A549 (cell line): Measurements from ENCODE around the gene TMEM175. TPM values are rescaled to one million over a fixed set of nuclear protein-coding genes. Genes with fewer than 3 reads are reported as not detected.

Source experiments
- ATAC-seq, 2 experiments: fragments of 200-7000 bp in 1 of 2; fragments of >200 bp in 1 of 2; cut with Nextera tagmentation in 1 of 2; cut with Tn5 transposase in 1 of 2; 3 replicates each; pipeline versions ENCODE4 v1.8.0 to v1.9.1; 2018 to 2020; ENCODE audit warnings: mild to moderate bottlenecking in 1 of 2, moderate library complexity in 1 of 2
- CTCF ChIA-PET: fragments of 300-600 bp; sonication (Branson Sonifier 250); formaldehyde crosslinking; extraction: SDS; loops from one replicate; lab custom pipeline; 2021; ENCODE audit warnings: antibody characterized with exemption, inconsistent platforms; lab: Yijun Ruan, JAX
- POLR2A ChIA-PET: fragments of 350-600 bp; formaldehyde crosslinking; extraction: SDS; loops from one replicate; lab custom pipeline; 2021; ENCODE audit warnings: antibody characterized with exemption, inconsistent platforms; lab: Yijun Ruan, JAX
- DNase-seq, 2 experiments: peaks; one replicate each; pipeline versions ENCODE4 v3.0.0 to v3.0.0-alpha.2; 2011 to 2016; ENCODE audit warnings: low read depth in 1 of 2, low spot score in 1 of 2
- FAIRE-seq: peaks from 2 replicates; lab custom pipeline; 2011; peaks lifted over from hg19 to GRCh38; lab: Jason Lieb, UNC
- H3K27ac ChIP-seq, 2 experiments: fragments of >200 bp; sonication (Bioruptor Twin); formaldehyde crosslinking; 3 replicates each; pipeline ENCODE4 v1.5.1; 2016 to 2017
- H3K4me1 ChIP-seq: fragments of >200 bp; sonication (Bioruptor Twin); formaldehyde crosslinking; 3 replicates; pipeline ENCODE4 v1.6.1; 2016
- H3K4me2 ChIP-seq: fragments of >200 bp; sonication (Bioruptor Twin); formaldehyde crosslinking; 3 replicates; pipeline ENCODE4 v1.6.1; 2016
- H3K4me3 ChIP-seq: fragments of >200 bp; sonication (Bioruptor Twin); formaldehyde crosslinking; 3 replicates; pipeline ENCODE4 v1.5.1; 2016
- H3K9me3 ChIP-seq: fragments of >200 bp; sonication (Bioruptor Twin); formaldehyde crosslinking; 3 replicates; pipeline ENCODE4 v1.6.1; 2016
- ATOH8 ChIP-seq: fragments of 250-450 bp; sonication (Bioruptor Pico); IDR thresholded peaks from 2 replicates; pipeline ENCODE4 v1.5.0; 2020; ENCODE audit warnings: low read depth, mild to moderate bottlenecking, moderate library complexity
- CEBPB ChIP-seq, 2 experiments: fragments of >200 bp in 1 of 2; sonication (Bioruptor Twin) in 1 of 2; formaldehyde crosslinking in 1 of 2; IDR thresholded peaks; 2 replicates each; pipeline ENCODE4 v1.6.1; 2012 to 2016
- CHD2 ChIP-seq: fragments of 150-350 bp; IDR thresholded peaks from 2 replicates; pipeline ENCODE4 v1.6.1; 2014; ENCODE audit warnings: low read length; ENCODE audit not compliant: partially characterized antibody
- CHD4 ChIP-seq: fragments of 200-600 bp; sonication (generic); IDR thresholded peaks from 2 replicates; pipeline ENCODE4 v1.6.1; 2016; ENCODE audit warnings: antibody characterized with exemption, mild to moderate bottlenecking, borderline replicate concordance
- E2F6 ChIP-seq: IDR thresholded peaks from 2 replicates; pipeline ENCODE4 v1.6.1; 2012; ENCODE audit warnings: low read depth, borderline replicate concordance
- FOXS1 ChIP-seq: fragments of 250-450 bp; sonication (Bioruptor Pico); IDR thresholded peaks from 2 replicates; pipeline ENCODE4 v1.5.0; 2020; ENCODE audit warnings: mild to moderate bottlenecking, moderate library complexity
- HEYL ChIP-seq: fragments of 250-450 bp; sonication (Bioruptor Pico); IDR thresholded peaks from 2 replicates; pipeline ENCODE4 v1.8.0; 2021; ENCODE audit warnings: mild to moderate bottlenecking, moderate library complexity
- HMGXB4 ChIP-seq: fragments of 250-450 bp; sonication (Bioruptor Pico); IDR thresholded peaks from 2 replicates; pipeline ENCODE4 v1.5.0; 2021; ENCODE audit warnings: mild to moderate bottlenecking, moderate library complexity, borderline replicate concordance
- HOXA7 ChIP-seq: fragments of 250-450 bp; sonication (Bioruptor Pico); IDR thresholded peaks from 2 replicates; pipeline ENCODE4 v1.5.0; 2020; ENCODE audit warnings: mild to moderate bottlenecking, moderate library complexity
- JUN ChIP-seq, 2 experiments: fragments of >200 bp; sonication (Bioruptor Twin); formaldehyde crosslinking; IDR thresholded peaks; 2 replicates in 1 of 2; 3 replicates in 1 of 2; pipeline ENCODE4 v1.6.1; 2016 to 2017
- JUNB ChIP-seq: fragments of >200 bp; sonication (Bioruptor Twin); formaldehyde crosslinking; IDR thresholded peaks from 2 replicates; pipeline ENCODE4 v1.6.1; 2016
- MAFK ChIP-seq: fragments of 450-650 bp; IDR thresholded peaks from 2 replicates; pipeline ENCODE4 v1.6.1; 2014; ENCODE audit not compliant: partially characterized antibody
- MAZ ChIP-seq: fragments of 150-350 bp; IDR thresholded peaks from 2 replicates; pipeline ENCODE4 v1.6.1; 2014; ENCODE audit warnings: antibody characterized with exemption, low read depth, low read length, borderline replicate concordance
- MYC ChIP-seq: IDR thresholded peaks from 2 replicates; pipeline ENCODE4 v1.6.1; 2012; ENCODE audit warnings: mild to moderate bottlenecking, inconsistent platforms, low read length, improper control_type of control experiment, borderline replicate concordance
- NFE2L2 ChIP-seq: fragments of 150-350 bp; conservative IDR thresholded peaks from 2 replicates; pipeline ENCODE4 v1.6.1; 2014; ENCODE audit warnings: low read length
- NPAS2 ChIP-seq: fragments of 250-450 bp; sonication (Bioruptor Pico); IDR thresholded peaks from 2 replicates; pipeline ENCODE4 v1.8.0; 2022; ENCODE audit warnings: mild to moderate bottlenecking, moderate library complexity, borderline replicate concordance
- PBX3 ChIP-seq: IDR thresholded peaks from 2 replicates; pipeline ENCODE4 v1.6.1; 2012
- PHF8 ChIP-seq: fragments of 200-600 bp; sonication (generic); IDR thresholded peaks from 2 replicates; pipeline ENCODE4 v1.6.1; 2016; ENCODE audit warnings: low read depth, mild to moderate bottlenecking, antibody characterized with exemption, moderate library complexity, borderline replicate concordance
- RAD21 ChIP-seq, 2 experiments: fragments of >200 bp in 1 of 2; sonication (Bioruptor Twin) in 1 of 2; formaldehyde crosslinking in 1 of 2; IDR thresholded peaks in 1 of 2; conservative IDR thresholded peaks in 1 of 2; 2 replicates in 1 of 2; 3 replicates in 1 of 2; pipeline ENCODE4 v1.6.1; 2012 to 2018; ENCODE audit warnings: inconsistent platforms in 1 of 2
- RARB ChIP-seq: fragments of 250-450 bp; sonication (Bioruptor Pico); IDR thresholded peaks from 2 replicates; pipeline ENCODE4 v1.8.0; 2021; ENCODE audit warnings: mild to moderate bottlenecking, moderate library complexity
- RCOR1 ChIP-seq: fragments of 150-350 bp; IDR thresholded peaks from 2 replicates; pipeline ENCODE4 v1.6.1; 2014; ENCODE audit warnings: antibody characterized with exemption, low read length, low read depth
- RFX5 ChIP-seq: fragments of 450-650 bp; IDR thresholded peaks from 2 replicates; pipeline ENCODE4 v1.7.1; 2014; ENCODE audit warnings: antibody characterized with exemption, mild to moderate bottlenecking, moderate library complexity
- SMC3 ChIP-seq: fragments of >200 bp; sonication (Bioruptor Twin); formaldehyde crosslinking; IDR thresholded peaks from 3 replicates; pipeline ENCODE4 v1.6.1; 2018; ENCODE audit warnings: inconsistent platforms
- SREBF2 ChIP-seq: fragments of 450-650 bp; IDR thresholded peaks from 2 replicates; pipeline ENCODE4 v1.6.1; 2014; ENCODE audit warnings: mild to moderate bottlenecking, moderate library complexity
- ZC3H11A ChIP-seq: fragments of 450-650 bp; IDR thresholded peaks from 2 replicates; pipeline ENCODE4 v1.6.1; 2014; ENCODE audit warnings: antibody characterized with exemption, mild to moderate bottlenecking
- ZNF302 ChIP-seq: fragments of 250-450 bp; sonication (Bioruptor Pico); IDR thresholded peaks from 2 replicates; pipeline ENCODE4 v1.9.0; 2021; ENCODE audit warnings: inconsistent platforms, mild to moderate bottlenecking, moderate library complexity
- ZSCAN20 ChIP-seq: fragments of 250-450 bp; sonication (Bioruptor Pico); IDR thresholded peaks from 2 replicates; pipeline ENCODE4 v1.8.0; 2022; ENCODE audit warnings: mild to moderate bottlenecking, moderate library complexity
- WGBS: methylation state at CpG from one replicate; pipeline ENCODE4 v1.1.6; 2017; ENCODE audit errors: missing lambda C conversion rate; 5-methylcytosine and 5-hydroxymethylcytosine counted together
- polyA plus RNA-seq, 4 experiments: library from polyadenylated mRNA; depleted of rRNA in 3 of 4; stranded (reverse); fragments of >200 nt; fragmentation: RNase III in 1 of 4; extraction: RNeasy Plus Mini Kit Qiagen cat#74134 plus additional on column Dnase treatment in 1 of 4; gene quantifications; 2 replicates in 3 of 4; 3 replicates in 1 of 4; pipeline ENCODE4 v1.2.3, GENCODE V29; 2011 to 2017

TMEM175 gene
- polyA plus RNA-seq, 2 of the 4 experiments (the other 2 are of a cell fraction) = 15.7 to 19.4 TPM

- DNase-seq (no peak), ATAC-seq (no peak), FAIRE-seq (no peak)
- Histone ChIP-seq H3K27ac (no peak overlapping the region), H3K4me2 (no peak overlapping the region), H3K4me3 (no peak overlapping the region), H3K4me1 (0 out of 3 replicates have a peak, but pooled peaks cover 5% of the 10 kb centered on the region), H3K9me3 (no peaks in the 10 kb centered on the region)
- TF ChIP-seq FOXS1 (CRISPR knock-in tag) = no peak
- TF ChIP-seq MYC = no peak
- no peak for TF ChIP-seq MAZ
- TF ChIP-seq HEYL (CRISPR knock-in tag) = no peak
- TF ChIP-seq E2F6 = no peak
- TF ChIP-seq SREBF2 = no peak
- TF ChIP-seq PHF8 = no peak
- no peak for TF ChIP-seq ATOH8
- TF ChIP-seq ZC3H11A = no peak
- no peak for TF ChIP-seq NFE2L2
- ChIA-PET CTCF (no interaction called here), POLR2A (no interaction called here)
- WGBS = 95% methylated on average over 10 of the region's 48 CpGs
Observed at GRCh38 chr4:1001561-1002130, 69.4 kb downstream of the TMEM175 start.

- 89% methylated on average over 19 of the region's 54 CpGs for WGBS
- CTCF ChIA-PET = no interaction called here
- H3K4me3 ChIP-seq = no peak overlapping the region
- POLR2A ChIA-PET = no interaction called here
- H3K27ac ChIP-seq = no peak overlapping the region
- ATAC-seq (no peak), FAIRE-seq (no peak), DNase-seq (no peak)
- no peaks in the 10 kb centered on the region for H3K9me3 ChIP-seq
- 0 out of 3 replicates have a peak, but pooled peaks cover 5% of the 10 kb centered on the region for H3K4me1 ChIP-seq
- TF ChIP-seq RAD21 (conservative IDR thresholded peaks at IDR 0.05 in 1 of 2, IDR thresholded peaks at IDR 0.05 in 1 of 2) (no peak), CEBPB (IDR thresholded peaks at IDR 0.05) (peak in 1 of 2 experiments; percentile 39; a peak in 1 of 4 replicates)
- no peak overlapping the region for H3K4me2 ChIP-seq
Observed at GRCh38 chr4:1002131-1002630, 69.9 kb downstream of the TMEM175 start.

- WGBS = no CpG with 5 or more reads among the region's 75 CpGs
- Histone ChIP-seq H3K4me1 (0 out of 3 replicates have a peak, but pooled peaks cover 3% of the 10 kb centered on the region), H3K9me3 (no peaks in the 10 kb centered on the region), H3K4me3 (no peak overlapping the region), H3K4me2 (no peak overlapping the region), H3K27ac (no peak overlapping the region)
- TF ChIP-seq ATOH8 (no peak), JUNB (no peak), RFX5 (no peak), MAFK (no peak), ZNF302 (CRISPR knock-in tag) (no peak), RARB (no peak), NPAS2 (CRISPR knock-in tag) (no peak), PBX3 (no peak), CHD4 (no peak), HOXA7 (CRISPR knock-in tag) (no peak), RCOR1 (no peak), CHD2 (no peak), HMGXB4 (CRISPR knock-in tag) (no peak), ZSCAN20 (CRISPR knock-in tag) (no peak), SMC3 (no peak), JUN (IDR thresholded peaks at IDR 0.05) (no peak)
- ChIA-PET POLR2A (no interaction called here), CTCF (no interaction called here)
- no peak for FAIRE-seq
- DNase-seq = no peak
- ATAC-seq = no peak
Observed at GRCh38 chr4:1002631-1003251, 70.5 kb downstream of the TMEM175 start.
